Stimulated activated naive CD8-positive, alpha-beta T cell treated with anti-CD3 and anti-CD28 coated beads, Interleukin-15, Interleukin-2, amounts not matched to agents 100 ng/mL and 50 ng/mL, for 24 hours (primary cell): Measurements from ENCODE around the gene P2RX1.
A peak's percentile ranks its signal among the peaks of the same experiment; 100 is the strongest.

Source experiments
- H3K27ac Mint-ChIP-seq: one replicate; pipeline ENCODE4 v1.8.0; 2021; ENCODE audit warnings: mild to moderate bottlenecking, mixed read lengths
- H3K27me3 Mint-ChIP-seq: one replicate; pipeline ENCODE4 v1.8.0; 2021; ENCODE audit warnings: mixed read lengths
- H3K36me3 Mint-ChIP-seq: one replicate; pipeline ENCODE4 v1.8.0; 2021; ENCODE audit warnings: low read depth, mixed read lengths
- H3K4me1 Mint-ChIP-seq: one replicate; pipeline ENCODE4 v1.8.0; 2021; ENCODE audit warnings: low read depth, mixed read lengths
- H3K4me3 Mint-ChIP-seq: one replicate; pipeline ENCODE4 v1.8.0; 2021; ENCODE audit warnings: mild to moderate bottlenecking, mixed read lengths
- H3K9me3 Mint-ChIP-seq: one replicate; pipeline ENCODE4 v1.8.0; 2021; ENCODE audit warnings: mixed read lengths

The P2RX1 gene

GRCh38 chr17:3922765-3923164, 6.5 kb upstream of the P2RX1 start:
- H3K4me3 Mint-ChIP-seq = no peak overlapping the region
- peaks cover 3% of the 10 kb centered on the region for H3K4me1 Mint-ChIP-seq
- H3K9me3 Mint-ChIP-seq = no peaks in the 10 kb centered on the region
- H3K27me3 Mint-ChIP-seq = no peaks in the 10 kb centered on the region
- H3K27ac Mint-ChIP-seq = no peak overlapping the region
- no peaks in the 10 kb centered on the region for H3K36me3 Mint-ChIP-seq

- Mint-ChIP-seq H3K27me3 (no peaks in the 10 kb centered on the region), H3K9me3 (no peaks in the 10 kb centered on the region), H3K36me3 (no peaks in the 10 kb centered on the region), H3K27ac (no peak overlapping the region), H3K4me1 (peaks cover 8% of the 10 kb centered on the region), H3K4me3 (no peak overlapping the region)
These were observed 5.4 kb upstream of the P2RX1 start for GRCh38 chr17:3921502-3922319.

GRCh38 chr17:3921006-3921405, 4.7 kb upstream of the P2RX1 start:
- Mint-ChIP-seq H3K27ac (no peak overlapping the region), H3K4me3 (no peak overlapping the region), H3K36me3 (no peaks in the 10 kb centered on the region), H3K4me1 (peaks cover 15% of the 10 kb centered on the region), H3K9me3 (no peaks in the 10 kb centered on the region), H3K27me3 (no peaks in the 10 kb centered on the region)

GRCh38 chr17:3919123-3919624, 2.9 kb upstream of the P2RX1 start:
- no peaks in the 10 kb centered on the region for H3K9me3 Mint-ChIP-seq
- no peaks in the 10 kb centered on the region for H3K27me3 Mint-ChIP-seq
- H3K4me1 Mint-ChIP-seq = peaks cover 32% of the 10 kb centered on the region
- no peak overlapping the region for H3K4me3 Mint-ChIP-seq
- H3K36me3 Mint-ChIP-seq = no peaks in the 10 kb centered on the region
- no peak overlapping the region for H3K27ac Mint-ChIP-seq

GRCh38 chr17:3918372-3919122, 2.3 kb upstream of the P2RX1 start:
- Mint-ChIP-seq H3K4me3 (no peak overlapping the region), H3K27ac (peak overlapping the region; percentile 36), H3K9me3 (no peaks in the 10 kb centered on the region), H3K4me1 (peaks cover 38% of the 10 kb centered on the region), H3K27me3 (no peaks in the 10 kb centered on the region), H3K36me3 (no peaks in the 10 kb centered on the region)

GRCh38 chr17:3917391-3917931, 1.2 kb upstream of the P2RX1 start:
- H3K27me3 Mint-ChIP-seq = no peaks in the 10 kb centered on the region
- no peaks in the 10 kb centered on the region for H3K36me3 Mint-ChIP-seq
- no peaks in the 10 kb centered on the region for H3K9me3 Mint-ChIP-seq
- H3K4me3 Mint-ChIP-seq = no peak overlapping the region
- H3K27ac Mint-ChIP-seq = peak overlapping the region; percentile 45
- H3K4me1 Mint-ChIP-seq = peaks cover 44% of the 10 kb centered on the region

- H3K27ac Mint-ChIP-seq = peak overlapping the region; percentile 45
- peaks cover 47% of the 10 kb centered on the region for H3K4me1 Mint-ChIP-seq
- peak overlapping the region; percentile 75 for H3K4me3 Mint-ChIP-seq
- no peaks in the 10 kb centered on the region for H3K9me3 Mint-ChIP-seq
- H3K36me3 Mint-ChIP-seq = no peaks in the 10 kb centered on the region
- H3K27me3 Mint-ChIP-seq = no peaks in the 10 kb centered on the region
These were observed 560 bp upstream of the P2RX1 start for GRCh38 chr17:3916825-3917224.

- Mint-ChIP-seq H3K27me3 (no peaks in the 10 kb centered on the region), H3K4me3 (peak overlapping the region; percentile 75), H3K27ac (peak overlapping the region; percentile 74), H3K4me1 (peaks cover 59% of the 10 kb centered on the region), H3K9me3 (no peaks in the 10 kb centered on the region), H3K36me3 (no peaks in the 10 kb centered on the region)
These were observed 677 bp downstream of the P2RX1 start for GRCh38 chr17:3915581-3915994.

GRCh38 chr17:3914312-3914670, 2.0 kb downstream of the P2RX1 start:
- Mint-ChIP-seq H3K27ac (peak overlapping the region; percentile 52), H3K9me3 (no peaks in the 10 kb centered on the region), H3K4me3 (peak overlapping the region; percentile 75), H3K27me3 (no peaks in the 10 kb centered on the region), H3K4me1 (peaks cover 66% of the 10 kb centered on the region), H3K36me3 (no peaks in the 10 kb centered on the region)

GRCh38 chr17:3913531-3914311, 2.5 kb downstream of the P2RX1 start:
- no peaks in the 10 kb centered on the region for H3K36me3 Mint-ChIP-seq
- no peaks in the 10 kb centered on the region for H3K27me3 Mint-ChIP-seq
- peak overlapping the region; percentile 75 for H3K4me3 Mint-ChIP-seq
- H3K4me1 Mint-ChIP-seq = peaks cover 67% of the 10 kb centered on the region
- peak overlapping the region; percentile 52 for H3K27ac Mint-ChIP-seq
- H3K9me3 Mint-ChIP-seq = no peaks in the 10 kb centered on the region

GRCh38 chr17:3912827-3913226, 3.4 kb downstream of the P2RX1 start:
- H3K4me3 Mint-ChIP-seq = no peak overlapping the region
- H3K4me1 Mint-ChIP-seq = peaks cover 65% of the 10 kb centered on the region
- no peak overlapping the region for H3K27ac Mint-ChIP-seq

GRCh38 chr17:3911271-3912053, 4.8 kb downstream of the P2RX1 start:
- Mint-ChIP-seq H3K36me3 (no peaks in the 10 kb centered on the region), H3K27ac (peak overlapping the region; percentile 77), H3K9me3 (no peaks in the 10 kb centered on the region), H3K27me3 (no peaks in the 10 kb centered on the region), H3K4me1 (peaks cover 57% of the 10 kb centered on the region), H3K4me3 (peak overlapping the region; percentile 71)

More at GRCh38 chr17:3912827-3913226, 3.4 kb downstream of the P2RX1 start:
- no peaks in the 10 kb centered on the region for H3K36me3 Mint-ChIP-seq
- H3K9me3 Mint-ChIP-seq = no peaks in the 10 kb centered on the region
- H3K27me3 Mint-ChIP-seq = no peaks in the 10 kb centered on the region

- Mint-ChIP-seq H3K4me3 (peak overlapping the region; percentile 71), H3K27me3 (no peaks in the 10 kb centered on the region), H3K27ac (peak overlapping the region; percentile 77), H3K4me1 (peaks cover 49% of the 10 kb centered on the region), H3K9me3 (no peaks in the 10 kb centered on the region), H3K36me3 (no peaks in the 10 kb centered on the region)
These were observed 5.6 kb downstream of the P2RX1 start for GRCh38 chr17:3910420-3911270.
